Nucleus accumbens (tissue), 56 donors: Measurements from ENCODE around the gene ULK4.
"Not testable (repeated sequence)": the region's sequence is repeated elsewhere in the genome, so short reads cannot be mapped to it uniquely, and the experiment has no call there.

Source experiments
- DNase-seq, 56 donors: peaks; one replicate each; lab custom pipeline; 2025; lab: John Stamatoyannopoulos, UW

Gene ULK4

DNA sequence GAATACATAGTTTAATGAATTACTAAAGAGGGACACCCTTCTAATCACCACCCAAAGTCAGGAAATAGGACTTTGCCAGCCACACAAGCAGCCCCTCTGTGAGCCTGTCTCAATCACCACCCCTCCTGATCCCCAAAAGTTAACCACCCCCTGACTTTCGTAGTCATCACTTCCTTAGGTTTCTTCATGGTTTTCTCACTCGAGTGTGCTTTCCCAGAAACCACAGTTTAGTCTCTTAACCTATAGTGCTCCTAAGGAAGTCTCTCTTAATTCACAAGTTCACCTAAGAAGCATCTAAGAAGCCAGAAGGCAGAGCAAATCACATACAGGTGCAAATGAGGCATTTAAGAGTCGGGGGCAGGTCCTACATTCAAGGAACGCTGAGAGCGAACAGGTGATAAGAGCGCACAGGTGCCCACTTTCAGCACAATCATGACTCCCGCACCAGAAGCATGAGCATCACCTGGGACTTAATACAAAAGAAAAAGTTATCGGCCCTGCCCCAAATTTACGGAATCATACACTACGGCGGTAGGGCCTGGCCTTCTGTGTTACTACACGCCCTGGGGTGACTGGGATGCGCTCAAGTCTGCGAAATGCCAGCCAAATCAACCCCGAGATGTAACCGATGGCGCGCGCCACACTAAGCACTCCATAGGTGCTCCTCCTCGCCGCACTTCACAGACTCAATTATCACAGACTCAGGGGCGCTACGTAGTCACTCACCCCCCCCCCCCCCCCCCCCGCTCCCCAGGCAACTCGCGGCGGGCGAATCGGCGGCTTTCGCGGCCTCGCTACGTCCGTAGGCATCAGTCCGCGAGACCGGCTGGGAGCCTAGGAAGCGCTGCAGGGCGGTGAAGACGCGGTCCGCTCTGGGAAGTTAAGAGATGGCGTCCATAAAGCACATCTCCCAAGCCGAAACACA, 815 bp downstream of the ULK4 start:
- DNase-seq, result peak in 36 of 56 donors; percentile 5 to 71 (median 40)

DNA sequence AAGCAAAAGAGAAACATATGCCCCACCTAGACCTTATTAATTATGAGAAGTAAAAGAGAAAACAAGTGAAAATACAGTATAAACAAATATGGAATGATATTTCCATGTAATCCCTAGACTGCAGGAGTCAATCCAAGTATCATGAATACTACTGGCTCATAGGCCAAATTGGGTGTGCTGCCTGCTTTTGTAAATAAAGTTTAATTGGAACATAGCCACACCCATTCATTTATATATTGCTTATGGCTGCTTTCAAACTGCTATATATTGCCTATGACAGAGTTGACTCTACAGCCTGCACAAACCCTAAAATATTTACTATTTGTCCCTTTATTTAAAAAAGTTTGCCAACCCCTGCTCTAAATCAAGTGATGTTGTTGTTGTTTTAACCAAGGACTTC, 5.3 kb downstream of the ULK4 start:
- DNase-seq, result no peak

DNA sequence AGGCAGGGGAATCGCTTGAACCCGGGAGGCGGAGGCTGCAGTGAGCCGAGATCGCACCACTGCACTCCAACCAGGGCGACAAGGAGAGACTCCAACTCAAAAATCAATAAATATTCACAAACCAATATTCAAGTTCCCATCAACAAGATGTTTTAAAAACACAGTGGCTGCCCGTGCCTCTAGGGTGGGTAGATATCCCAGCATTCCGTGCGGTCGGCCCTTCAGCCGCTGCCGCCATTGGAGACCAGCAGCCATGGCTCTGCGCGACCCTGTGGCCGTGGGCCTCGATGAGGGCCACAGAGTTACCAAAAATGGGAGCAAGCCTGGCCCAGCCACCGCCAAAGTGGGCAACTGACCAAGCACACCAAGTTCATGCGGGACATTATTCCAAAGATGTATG, 6.7 kb downstream of the ULK4 start:
- DNase-seq, result no peak

DNA sequence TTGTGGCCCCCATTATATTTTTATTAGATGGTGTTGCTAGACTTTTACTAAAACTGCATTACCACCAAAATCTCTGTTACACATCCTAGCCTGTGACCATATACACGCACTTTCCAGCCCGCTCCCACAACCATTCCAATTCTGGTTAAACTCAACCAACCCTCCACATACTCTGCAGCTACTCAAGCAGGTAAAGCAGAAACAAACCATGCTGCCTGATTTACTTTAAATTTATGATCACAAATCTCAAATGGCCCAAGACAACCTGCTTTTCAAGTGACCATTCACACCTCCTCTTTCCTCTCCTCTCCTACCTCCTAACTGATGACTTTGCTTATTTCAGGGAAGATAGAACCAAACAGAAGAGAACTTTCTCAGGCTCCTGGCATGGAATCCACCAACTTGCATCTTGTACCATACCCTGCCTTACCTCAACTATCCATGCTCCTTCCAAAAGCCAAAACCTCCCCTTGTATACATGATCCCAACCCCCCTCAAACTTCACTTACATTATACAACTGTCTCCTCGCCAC, 18.5 kb downstream of the ULK4 start:
- no peak for DNase-seq

DNA sequence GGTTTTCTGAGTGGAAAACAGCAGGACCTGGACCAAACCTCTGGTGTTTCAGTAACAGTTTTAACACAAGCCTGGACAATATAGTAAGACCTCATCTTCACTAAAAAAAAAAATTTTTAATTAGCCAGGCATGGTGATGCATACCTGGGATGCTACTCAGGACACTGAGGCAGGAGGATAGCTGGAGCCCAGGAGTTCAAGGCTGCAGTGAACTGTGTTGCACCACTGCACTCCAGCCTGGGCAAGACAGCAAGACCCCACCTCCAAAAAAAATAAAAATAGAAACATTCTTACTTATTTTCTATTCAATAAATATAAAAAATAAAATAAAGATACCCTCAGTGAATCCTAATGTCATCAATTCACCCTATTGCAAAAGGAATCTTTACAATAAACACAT, 21.5 kb downstream of the ULK4 start:
- DNase-seq, result no peak

DNA sequence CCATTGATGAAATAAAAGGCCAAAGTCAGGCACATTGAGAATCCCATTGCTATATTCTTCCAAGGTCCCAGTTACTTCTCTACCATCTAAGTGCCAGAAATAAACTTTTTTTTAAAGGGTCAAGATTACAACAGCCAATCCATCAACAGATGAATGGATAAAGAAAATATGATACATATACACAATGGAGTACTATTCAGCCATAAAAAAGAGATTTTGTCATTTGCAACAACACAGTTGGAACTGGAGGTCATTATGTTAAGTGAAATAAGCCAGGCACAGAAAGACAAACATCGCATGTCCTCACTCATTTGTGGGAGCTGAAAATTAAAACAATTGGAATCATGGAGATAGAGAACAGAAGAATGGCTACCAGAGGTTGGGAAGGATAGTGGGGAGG, 25.5 kb downstream of the ULK4 start:
- DNase-seq, result no peak

DNA sequence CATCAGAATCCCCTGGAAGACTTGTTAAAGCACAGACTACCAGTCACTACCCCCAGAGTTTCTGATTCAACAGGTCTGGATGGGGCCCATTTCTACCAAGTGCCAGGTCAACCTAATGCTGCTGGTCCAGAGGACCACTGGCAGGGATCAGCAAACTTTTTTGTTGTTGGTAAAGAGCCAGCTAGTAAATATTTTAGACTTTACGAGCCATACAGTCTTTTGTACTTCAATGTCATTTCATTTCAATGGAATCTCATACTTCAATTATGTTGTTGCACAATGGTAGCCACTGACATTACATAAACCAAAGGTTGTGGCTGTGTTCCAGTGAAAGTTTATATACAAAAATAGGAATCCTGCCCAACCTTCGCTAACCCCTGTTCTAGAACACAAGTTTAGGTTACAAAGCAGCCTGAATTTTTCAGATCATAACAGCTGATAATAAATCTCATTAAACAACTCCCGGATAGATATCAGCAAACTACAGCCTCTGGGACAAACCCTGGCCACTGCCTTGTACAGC, 28.7 kb downstream of the ULK4 start:
- DNase-seq, result no peak

DNA sequence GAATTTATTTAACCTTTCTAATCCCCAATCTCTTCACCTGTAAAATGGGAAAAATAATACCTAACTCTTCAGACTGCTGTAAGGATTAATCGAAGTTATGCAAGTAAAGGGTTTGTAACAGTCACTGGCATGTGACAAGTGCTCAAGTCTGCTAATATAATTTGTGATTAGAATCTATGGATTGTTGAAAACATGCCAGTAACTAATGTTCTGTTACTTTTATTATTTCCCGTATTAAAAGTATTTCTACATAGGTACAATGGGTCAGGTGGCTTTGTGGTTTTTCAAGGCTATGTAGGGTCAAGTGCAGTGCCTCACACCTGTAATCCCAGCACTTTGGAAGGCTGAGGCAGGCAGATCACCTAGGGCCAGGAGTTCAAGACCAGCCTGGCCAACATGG, 29.4 kb downstream of the ULK4 start:
- DNase-seq, result no peak

DNA sequence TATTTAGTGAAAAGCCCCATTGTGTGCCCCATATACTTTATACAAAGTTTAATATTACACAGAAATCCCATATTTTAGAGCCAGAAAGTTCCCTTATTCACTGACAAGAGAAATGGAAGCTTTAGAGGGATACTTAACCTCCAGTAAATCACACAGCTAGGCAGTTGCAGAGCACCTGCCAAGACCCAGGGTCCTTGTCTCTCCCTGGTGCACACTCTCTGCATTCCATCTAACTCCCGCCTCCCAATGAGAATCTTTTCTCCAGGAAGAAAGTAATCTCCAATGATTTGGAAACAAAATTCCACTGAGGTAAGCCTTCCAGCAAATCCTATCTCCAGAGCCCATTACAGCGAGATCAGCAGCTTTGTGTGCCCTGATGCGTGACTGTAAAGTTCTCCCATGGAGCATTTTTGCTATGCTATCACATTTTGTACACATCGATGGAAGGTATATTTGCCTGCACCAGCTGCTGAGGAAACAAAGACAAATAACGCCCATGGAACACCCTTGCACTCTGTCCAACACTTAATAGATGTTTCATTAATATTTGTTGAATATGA, 41.4 kb downstream of the ULK4 start:
- no peak for DNase-seq

DNA sequence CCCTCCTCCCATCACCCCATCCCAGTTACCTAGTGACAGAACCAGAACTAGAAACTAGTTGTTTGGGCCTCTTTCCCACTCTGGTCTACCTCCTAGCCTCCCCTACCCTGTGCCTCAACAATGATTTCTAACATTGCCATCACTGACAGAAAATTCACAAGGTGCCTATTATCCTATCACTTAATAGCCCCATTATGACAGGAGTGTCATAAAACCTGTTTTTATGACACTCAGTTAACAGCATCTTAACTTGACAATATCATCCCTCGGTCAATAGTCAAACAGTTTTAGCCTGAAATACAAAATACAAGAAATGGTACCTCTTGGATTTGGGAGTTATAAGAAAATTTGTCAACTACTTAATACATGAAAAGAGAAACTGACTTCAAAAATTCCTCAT, 46.5 kb downstream of the ULK4 start:
- DNase-seq, result no peak

DNA sequence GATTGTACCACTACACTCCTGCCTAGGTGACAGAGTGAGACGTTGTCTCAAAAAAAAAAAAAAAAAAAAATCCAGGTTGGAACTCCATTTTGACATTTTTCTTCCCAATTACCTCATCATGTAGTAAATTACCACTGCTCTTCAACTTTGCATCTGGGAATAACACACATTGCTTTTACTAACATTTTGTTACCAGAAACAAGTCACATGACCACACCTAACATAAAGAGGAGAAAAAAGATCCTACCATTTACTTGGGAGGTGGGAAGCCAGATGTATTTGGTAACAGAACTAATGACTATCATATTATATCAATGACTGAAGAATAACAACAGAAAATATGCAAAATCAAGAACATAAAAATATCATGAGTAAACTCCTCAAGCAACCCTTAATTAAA, 49.6 kb downstream of the ULK4 start:
- no peak for DNase-seq

DNA sequence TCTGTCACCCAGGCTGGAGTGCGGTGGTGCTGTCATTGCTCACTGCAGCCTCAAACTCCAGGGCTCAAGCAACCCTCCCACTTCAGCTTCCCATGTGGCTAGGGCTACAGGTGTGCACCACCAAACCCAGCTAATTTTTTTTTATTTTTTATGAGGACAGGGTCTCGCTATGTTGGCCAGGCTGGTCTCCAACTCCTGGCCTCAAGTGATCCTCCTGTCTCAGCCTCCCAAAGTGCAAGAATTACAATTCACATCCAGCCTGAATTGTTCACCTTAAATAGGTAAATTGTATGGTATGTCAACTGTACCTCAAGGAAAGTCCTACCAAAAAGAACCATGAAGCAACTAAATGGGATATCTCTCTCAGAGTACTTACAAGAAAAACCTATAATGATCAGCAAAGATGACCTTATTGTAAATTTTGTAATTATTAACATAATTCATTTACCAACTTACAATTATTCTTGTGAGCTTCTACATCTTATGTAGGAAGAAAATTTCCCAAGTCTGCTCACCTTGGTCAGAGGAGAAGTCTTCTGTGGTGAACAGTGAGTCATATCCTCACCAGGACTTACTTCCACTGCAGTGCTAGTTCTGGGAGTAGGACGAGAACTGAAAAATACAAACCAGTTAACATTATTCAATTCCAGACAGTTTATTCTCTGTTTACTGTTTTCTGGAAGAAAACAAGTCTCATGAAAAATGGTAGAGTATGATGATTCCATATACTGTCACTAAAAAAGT, 54.4 kb downstream of the ULK4 start:
- DNase-seq, result no peak

DNA sequence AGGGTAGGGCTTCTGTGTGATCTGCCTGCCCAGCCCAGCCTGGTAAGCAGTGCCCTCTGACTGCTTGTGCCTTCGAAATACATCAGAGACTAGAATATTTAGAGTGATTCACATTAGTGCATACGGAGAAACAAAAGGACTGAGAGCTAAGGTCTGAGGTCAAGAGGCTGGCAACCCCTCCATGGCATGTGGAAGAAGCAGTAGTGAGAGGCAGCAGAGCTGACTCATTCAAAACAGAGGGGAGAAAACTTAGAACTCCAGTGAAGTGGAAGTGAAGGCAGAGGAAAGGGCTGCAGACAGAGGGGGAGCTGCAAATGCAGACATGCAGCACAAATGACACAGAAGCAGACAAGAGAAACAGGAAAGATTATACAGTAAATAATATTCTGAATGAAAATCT, 61.6 kb downstream of the ULK4 start:
- DNase-seq, result peak in 2 of 56 donors; percentile 4 to 5

DNA sequence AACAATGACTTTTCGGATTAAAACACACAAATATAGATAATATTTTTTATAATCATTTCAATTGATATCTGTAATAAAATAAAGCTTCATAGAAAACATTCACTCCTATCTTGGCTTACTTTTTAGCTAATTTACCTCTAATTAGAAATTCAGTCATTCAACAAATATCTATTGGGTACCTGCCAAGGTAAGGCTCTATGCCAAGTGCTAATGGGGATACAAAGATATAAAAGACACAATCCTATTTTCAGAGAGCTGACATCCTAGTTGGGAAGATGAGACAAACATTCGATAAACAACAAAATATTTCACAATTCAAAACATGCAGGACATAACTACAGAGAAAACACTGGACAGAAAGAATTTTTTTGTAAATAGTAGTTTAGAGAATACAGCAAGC, 63.3 kb downstream of the ULK4 start:
- no peak for DNase-seq

DNA sequence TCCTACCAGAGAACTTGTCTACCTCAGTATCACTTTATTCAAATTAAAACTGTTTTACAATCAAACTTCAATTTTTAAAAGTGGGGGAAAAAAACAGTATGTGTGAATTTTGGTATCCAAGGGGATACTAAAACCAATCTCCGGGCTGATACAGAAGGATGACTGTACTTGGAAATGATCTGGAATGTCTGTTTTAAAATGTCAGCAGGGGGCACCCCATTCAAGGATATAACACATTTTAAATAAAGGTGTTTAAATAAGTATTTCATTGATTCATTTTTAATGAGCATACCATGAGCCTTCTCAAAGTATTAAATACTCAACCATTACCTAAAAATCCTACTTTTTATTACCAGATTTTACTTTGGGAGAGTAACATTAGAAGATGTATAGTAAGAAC, 67.9 kb downstream of the ULK4 start:
- DNase-seq, result peak in 4 of 56 donors; percentile 1 to 19 (median 7)

DNA sequence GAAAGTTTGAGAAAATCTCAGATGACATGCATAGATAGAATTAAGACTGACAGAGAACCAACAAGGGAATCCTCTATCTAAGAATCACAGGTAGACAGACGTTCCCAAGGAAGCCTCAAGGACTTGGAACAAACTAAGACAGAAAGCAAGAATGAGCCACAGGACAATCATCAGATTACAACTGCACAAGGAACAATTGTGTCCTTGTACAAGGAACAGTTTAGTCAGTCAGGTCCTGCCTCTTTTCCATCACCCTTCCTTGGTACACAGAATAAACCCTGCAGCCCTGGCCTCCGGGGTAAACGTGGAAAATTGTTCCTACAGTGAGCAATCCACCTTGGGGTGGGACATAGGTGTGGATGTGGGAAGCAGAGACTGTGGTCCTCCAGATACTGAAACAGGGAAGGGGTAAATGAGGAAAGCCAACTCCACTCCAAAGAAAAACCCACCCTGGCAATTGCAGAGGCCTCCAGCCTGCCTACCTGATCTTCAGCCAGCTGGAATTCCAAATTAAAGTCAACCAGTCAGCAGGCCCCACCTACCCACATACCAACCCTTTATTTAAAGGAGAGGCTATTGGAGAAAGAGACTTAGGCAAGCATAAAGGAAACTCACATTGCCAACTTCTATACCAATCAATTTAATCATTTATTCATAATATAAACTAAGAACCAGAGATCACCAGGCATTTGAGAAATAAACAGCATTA, 73.4 kb downstream of the ULK4 start:
- DNase-seq, result no peak

DNA sequence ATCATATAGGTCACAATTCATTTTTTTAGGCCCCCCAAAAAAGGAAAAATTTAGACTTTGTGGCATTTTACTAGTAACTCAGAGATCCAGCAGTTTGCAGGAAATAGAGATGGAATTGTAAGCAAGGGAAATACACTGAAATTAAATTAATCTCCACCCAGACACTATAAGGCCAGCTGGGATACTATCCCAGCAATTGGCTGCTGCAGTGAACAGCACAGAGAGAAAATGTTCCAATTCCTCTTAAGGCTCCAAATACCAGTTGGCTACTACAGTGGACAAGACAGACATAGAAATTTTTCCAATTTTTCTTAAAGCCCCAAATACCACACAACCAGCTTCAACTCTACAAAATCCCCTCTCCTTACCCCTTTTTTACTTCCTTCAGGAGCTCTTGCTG, 78.9 kb downstream of the ULK4 start:
- no peak for DNase-seq

DNA sequence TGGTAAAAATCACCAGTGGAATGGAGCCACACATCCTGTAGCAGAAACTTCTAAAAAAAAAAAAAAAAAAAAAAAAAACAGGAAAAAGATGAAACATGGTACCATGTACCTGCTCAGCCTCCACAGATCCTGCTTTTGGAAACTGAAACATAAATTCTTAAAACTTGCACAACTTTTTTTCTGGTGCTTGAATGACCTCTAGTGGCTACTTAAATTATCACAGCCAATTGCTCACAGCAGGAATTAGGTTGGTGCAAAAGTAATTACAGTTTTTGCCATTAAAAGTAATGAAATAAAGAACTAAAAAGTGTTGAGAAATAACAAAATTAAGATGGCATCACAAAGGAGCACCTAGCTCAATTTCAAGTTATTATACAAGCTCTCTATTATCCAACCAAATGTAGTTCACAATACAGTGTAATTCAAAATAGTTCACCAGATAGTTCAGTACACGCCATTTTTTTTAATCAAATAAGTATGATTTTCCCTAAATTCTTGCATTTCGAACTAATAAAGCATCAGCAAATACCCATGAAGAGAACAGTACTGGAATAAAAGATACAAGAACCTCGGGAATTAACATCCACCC, 80.6 kb downstream of the ULK4 start:
- no peak for DNase-seq

DNA sequence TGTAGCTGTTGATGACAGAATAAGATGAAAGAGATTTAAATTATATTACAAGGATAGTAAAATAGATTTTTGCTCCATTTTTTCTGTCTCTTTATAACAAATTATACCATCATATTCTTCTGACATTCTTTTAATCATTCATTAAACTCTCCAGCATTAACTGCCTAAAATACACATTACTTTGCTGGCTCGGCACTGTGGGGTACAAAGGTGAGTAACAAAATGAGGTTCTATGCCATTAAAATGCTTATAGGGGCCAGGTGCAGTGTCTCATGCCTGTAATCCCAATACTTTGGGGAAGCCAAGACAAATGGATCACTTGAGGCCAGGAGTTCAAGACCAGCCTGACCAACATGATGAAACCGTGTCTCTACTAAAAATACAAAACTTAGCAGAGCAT, 81.5 kb downstream of the ULK4 start:
- DNase-seq, result no peak

DNA sequence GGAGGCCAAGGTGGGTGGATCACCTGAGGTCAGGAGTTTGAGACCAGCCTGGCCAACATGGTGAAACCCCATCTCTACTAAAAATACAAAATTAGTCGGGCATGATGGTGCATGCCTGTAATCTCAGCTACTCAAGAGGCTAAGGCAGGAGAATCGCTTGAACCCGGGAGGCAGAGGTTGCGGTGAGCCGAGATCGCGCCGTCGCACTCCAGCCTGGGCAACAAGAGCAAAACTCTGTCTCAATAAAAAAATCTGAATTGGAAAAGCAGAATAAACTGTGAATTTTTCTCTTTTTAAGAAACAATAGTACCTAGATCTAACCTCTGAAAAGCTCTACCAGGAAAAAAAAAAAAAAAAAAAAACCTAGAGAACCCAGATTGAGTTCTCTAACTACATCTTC, 84.2 kb downstream of the ULK4 start:
- DNase-seq, result not testable (repeated sequence)
